Head of caudate nucleus (tissue), 42 donors: Measurements from ENCODE around the gene SSBP2.

Experiments
- DNase-seq, 42 donors: peaks; one replicate each; pipeline versions ENCODE4 v3.0.0 to v3.0.0-alpha.2; 2020 to 2021; ENCODE audit warnings: mixed read lengths in 7 of 42
- intact Hi-C: fragments of 100-400 bp; cut with DNase I; formaldehyde crosslinking; loops from one replicate; pipeline ENCODE4 v1.15.0; 2022

Gene SSBP2

DNA sequence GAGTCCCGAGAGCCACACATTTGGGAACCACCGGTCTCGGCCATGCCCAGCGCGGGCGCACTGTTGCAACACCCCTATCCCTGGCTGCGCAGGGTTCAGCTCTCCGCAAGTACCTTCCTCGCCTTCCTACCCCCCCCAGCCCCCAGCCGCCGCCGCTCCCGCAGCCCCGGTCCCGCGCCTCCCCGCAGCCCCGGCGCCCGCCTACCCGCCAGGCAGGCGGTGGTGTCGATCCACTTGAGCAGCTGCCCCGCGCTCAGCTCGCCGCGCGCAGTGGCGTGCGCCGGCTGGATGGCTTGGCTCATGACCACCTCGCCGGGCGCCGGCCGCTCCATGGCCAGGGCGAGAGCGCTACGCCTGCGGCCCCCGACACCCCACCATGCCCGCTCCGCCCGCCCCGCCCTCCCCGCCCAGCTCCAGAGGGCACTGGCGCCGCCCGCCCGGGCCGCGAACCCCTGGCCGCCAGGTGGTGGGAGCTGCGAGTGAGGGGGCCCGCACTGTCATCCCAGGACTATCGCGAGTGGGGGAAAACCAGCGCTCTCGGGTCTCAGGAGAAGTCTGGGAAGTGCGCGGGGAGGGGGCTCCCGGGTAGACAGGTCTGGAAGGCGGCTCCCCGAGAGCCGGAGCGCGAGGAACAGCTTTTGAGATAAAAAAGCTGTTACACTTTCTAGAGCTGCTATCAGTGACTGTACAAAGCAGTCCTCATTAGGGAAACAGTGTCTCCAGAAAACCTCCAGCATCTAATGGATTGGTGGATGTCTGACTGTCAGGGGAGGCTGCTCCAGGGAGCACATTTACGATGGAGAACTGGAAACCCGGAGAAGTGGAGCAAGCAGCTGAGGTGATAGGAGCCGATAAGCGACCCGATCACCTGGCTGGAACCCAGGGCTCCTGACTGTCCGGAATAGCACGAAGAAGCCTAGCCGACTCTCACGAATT lies 356.8 kb downstream of the SSBP2 start, which contains the start of gene ACOT12:
ACOT12 (minus strand) TSS at position 352 of the 936 bp plus-strand sequence; CDS start at position 332, 20 bp downstream.
- peak in 15 of 42 donors; percentile 2 to 54 (median 21) for DNase-seq
- intact Hi-C loops, result no loop called here

DNA sequence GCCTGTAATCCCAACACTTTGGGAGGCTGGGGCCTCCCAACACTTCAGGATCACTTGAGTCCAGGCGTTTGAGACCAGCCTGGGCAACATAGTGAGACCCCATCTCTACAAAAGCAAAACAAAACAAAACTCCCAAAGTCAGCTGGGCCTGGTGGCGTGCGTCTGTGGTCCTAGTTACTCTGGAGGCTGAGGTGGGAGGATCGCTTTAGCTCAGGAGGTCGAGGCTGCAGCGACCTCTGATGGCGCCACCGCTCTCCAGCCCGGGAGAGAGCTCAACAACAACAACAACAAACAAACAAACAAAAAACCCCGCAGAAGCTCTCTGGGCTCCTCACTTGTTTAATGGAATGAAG lies 357.5 kb downstream of the SSBP2 start:
- DNase-seq, result no peak
- intact Hi-C loops, result no loop called here

DNA sequence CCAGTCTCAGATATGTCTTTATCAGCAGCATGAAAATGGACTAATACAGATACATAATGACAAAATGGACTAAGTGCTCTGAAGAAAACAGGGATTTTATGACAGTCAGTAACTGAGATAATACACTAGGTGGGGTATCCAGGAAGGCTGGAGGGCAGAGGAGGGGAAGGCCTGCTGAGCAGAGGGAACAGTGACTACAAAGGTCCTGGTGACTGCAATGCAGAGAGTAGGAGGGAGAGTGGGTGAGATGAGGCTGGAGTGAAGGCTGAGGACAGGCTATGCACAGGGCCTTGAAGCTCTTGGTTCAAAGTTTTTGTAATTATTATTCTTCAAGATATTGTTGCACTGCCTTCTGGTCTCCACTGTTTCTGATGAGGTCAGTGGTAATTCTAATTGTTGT lies 361.9 kb downstream of the SSBP2 start:
- DNase-seq, result no peak
- intact Hi-C loops, result no loop called here

DNA sequence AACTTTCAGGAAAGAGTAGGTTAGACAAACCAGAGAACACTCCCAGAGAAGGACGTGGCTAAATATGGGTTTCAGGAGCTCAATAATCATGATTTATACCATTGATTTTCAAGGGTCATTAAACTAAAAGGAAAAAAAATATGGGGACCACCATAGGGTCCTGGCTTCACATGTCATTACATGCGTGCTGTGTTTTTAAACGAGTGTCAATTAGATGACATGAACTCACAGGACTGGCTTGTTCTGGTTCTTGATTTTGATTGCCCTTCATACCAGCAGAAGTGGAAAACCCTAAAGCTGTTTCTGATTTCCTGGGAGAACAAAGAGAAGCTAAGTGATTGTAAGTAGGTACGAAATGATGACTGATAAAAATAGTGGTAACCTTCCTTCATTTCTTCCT lies 362.7 kb downstream of the SSBP2 start:
- no peak for DNase-seq
- intact Hi-C loops, result no loop called here

DNA sequence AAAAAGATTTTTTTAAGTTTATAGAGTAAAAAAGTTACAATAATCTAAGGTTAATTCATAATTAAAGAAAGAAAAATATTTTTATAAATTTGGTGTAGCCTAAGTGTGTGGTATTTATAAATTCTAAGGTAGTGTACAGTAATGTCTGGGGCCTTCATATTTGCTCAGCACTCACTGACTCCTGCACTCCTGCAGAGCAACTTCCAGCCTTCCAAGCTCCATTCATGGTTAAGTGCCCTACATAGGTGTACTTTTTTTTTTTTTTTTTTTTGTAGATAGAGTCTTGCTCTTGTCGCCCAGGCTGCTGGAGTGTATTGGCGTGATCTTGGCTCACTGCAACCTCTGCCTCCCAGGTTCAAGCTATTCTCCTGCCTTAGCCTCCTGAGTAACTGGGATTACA lies 367.0 kb downstream of the SSBP2 start:
- intact Hi-C loops, result no loop called here
- DNase-seq, result no peak

DNA sequence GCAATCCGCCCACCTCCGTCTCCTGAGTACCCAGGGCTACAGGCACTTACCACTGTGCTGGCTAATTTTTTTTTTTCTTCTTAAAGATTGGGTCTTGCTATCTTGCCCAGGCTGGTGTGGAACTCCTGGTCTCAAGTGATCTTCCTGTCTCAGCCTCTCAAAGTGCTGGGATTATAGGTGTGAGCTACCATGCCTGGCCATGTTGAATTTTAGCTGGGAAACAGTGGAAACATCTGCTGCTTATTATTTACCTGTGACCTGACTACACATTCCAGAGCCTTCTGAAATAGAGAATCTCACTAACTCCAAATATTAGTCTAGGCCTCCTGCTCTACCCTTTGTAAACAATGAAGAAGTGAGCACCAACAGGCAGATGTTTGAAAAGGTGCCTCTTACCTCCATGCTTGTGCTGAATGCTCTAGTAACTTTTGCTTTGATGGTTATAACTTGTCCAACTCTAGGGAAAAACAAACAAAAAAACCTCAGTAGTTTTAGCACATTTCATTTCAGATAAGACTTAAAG lies 379.5 kb downstream of the SSBP2 start:
- no peak for DNase-seq
- intact Hi-C loops, result no loop called here

DNA sequence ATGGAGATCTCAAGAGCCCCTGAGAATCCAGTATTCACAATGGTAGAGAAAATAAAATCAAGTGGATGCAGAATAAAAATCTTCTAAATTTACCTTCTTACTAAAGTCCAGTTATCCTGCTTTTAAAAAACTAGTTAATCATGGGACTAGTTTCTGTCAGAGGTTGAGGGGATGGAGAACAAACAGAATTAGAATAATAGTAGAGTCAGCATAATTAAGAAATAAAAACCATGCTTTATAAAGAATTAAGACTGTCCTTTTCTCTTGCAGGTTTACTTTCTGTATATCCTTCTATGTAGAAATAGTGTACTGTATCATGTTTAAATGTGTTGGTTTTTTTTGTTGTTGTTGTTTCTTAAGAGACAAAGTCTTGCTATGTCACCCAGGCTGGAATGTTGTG lies 380.0 kb downstream of the SSBP2 start:
- no peak for DNase-seq
- intact Hi-C loops, result no loop called here

DNA sequence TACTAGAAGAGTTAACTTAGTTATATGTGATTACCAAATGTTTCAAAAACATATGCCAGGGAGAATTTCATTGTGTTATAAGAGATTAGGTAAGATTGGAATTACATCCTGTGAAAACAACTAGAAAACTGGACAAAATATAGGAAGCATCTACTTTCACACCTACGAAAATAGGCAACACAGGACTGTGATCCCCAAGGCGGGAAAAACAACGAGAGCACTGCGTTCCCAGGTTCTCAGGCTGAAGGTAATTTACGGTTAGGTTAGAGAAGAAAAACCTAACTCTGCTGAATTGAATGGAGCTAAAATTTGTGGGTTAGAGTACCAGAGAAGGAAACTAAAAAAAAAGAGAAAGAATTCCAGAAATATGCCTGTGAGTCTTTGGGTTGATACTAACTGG lies 385.4 kb downstream of the SSBP2 start:
- intact Hi-C loops, result no loop called here
- no peak for DNase-seq

DNA sequence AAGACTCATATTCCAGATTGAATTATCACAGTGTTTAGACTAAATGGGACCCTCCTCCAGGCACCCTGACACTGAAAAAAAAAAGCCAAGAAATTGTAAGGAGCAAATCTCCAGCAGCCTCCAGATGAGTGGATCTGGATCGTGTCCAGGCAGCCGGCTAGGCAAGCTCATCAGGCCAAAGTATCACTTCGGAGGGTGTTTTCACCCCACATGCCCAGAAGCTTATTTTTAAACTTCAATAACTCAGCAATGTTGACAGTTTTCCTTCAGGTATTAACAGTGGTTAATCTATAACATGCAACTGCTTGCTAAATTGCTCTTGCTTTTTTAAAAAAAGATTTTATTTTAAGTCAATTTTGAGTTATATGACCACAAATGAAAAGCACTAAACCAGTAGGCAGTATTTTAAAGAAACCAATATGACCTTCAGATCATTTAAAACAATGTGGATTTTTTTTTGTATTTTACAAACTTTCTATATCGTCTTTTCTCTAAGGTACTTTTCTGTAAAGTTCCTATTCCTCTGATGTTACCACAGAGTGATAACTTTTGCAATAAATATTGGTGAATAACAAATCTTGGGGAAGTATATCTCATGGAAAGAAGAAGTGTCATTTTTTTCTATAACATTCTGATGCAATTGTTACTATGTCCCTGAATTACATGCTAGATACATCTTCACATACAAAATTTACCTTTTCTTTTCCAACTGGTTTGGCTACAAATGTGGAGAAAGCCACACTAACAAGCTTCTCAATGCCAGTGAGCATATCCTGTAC lies 387.6 kb downstream of the SSBP2 start:
- no peak for DNase-seq

More for the DNA sequence above, 387.6 kb downstream of the SSBP2 start:
- intact Hi-C loops, result no loop called here
